ENCODE data around the gene MAPRE3. TPM values are rescaled to one million over a fixed set of nuclear protein-coding genes. Genes with fewer than 3 reads are reported as not detected.

Gene MAPRE3
- total and polyA plus RNA-seq, 2 donors (not counting 1 experiment from before 2014, with no cell fraction given), result 7.9 to 13.9 TPM

DNA sequence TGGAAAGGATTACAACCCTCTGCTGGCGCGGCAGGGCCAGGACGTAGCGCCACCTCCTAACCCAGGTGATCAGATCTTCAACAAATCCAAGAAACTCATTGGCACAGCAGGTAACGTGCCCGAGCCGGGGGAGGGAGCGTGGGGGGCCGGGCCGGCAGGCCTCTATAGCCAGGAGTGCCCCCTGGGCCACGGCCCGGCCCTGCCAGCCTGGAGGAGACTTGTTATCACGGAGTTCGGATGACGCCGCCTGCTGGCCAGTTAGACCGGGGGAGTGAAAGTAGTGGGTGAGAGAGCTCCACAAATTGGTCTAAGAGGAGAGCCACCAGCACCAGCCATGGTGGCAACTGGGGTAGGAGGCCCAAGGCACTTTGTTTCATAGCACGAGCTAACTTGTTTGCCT is 53.8 kb downstream of the MAPRE3 start:
- TF ChIP-seq, protein P1, sequence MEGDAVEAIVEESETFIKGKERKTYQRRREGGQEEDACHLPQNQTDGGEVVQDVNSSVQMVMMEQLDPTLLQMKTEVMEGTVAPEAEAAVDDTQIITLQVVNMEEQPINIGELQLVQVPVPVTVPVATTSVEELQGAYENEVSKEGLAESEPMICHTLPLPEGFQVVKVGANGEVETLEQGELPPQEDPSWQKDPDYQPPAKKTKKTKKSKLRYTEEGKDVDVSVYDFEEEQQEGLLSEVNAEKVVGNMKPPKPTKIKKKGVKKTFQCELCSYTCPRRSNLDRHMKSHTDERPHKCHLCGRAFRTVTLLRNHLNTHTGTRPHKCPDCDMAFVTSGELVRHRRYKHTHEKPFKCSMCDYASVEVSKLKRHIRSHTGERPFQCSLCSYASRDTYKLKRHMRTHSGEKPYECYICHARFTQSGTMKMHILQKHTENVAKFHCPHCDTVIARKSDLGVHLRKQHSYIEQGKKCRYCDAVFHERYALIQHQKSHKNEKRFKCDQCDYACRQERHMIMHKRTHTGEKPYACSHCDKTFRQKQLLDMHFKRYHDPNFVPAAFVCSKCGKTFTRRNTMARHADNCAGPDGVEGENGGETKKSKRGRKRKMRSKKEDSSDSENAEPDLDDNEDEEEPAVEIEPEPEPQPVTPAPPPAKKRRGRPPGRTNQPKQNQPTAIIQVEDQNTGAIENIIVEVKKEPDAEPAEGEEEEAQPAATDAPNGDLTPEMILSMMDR (conservative IDR thresholded peaks at IDR 0.05 in 1 of 2, IDR thresholded peaks at IDR 0.05 in 1 of 2; ENCODE audit: low read depth in 1 of 2, low read length in 2 of 2), result no peak
- no peak for TF ChIP-seq EZH2 (IDR thresholded peaks at IDR 0.05; ENCODE audit: low read length, missing control alignments)
- Histone ChIP-seq H3K27ac (ENCODE audit: insufficient read depth, low read length) (no peak overlapping the region), H3K9ac (ENCODE audit: insufficient read depth, low read length) (no peak overlapping the region), H3K36me3 (ENCODE audit: control insufficient read depth, insufficient read depth, low read length) (peaks cover 23% of the 10 kb centered on the region), H3K4me2 (ENCODE audit: extremely low read depth, insufficient read depth, low read length) (no peak overlapping the region), H3K79me2 (ENCODE audit: control insufficient read depth, insufficient read depth, low read length) (no peaks in the 10 kb centered on the region), H4K20me1 (ENCODE audit: control insufficient read depth, extremely low read depth, insufficient read depth, low read length) (no peaks in the 10 kb centered on the region), H3K4me1 (ENCODE audit: control insufficient read depth, extremely low read depth, insufficient read depth, low read length) (peaks cover 11% of the 10 kb centered on the region), H2AFZ (ENCODE audit: low read length) (no peak overlapping the region), H3K9me3 (ENCODE audit: control insufficient read depth, insufficient read depth, low read depth, low read length) (no peaks in the 10 kb centered on the region), H3K27me3 (ENCODE audit: control insufficient read depth, insufficient read depth, low read length) (no peaks in the 10 kb centered on the region), H3K4me3 (replicated peaks in 1 of 4; ENCODE audit: control extremely low read depth in 1 of 4, insufficient read depth in 1 of 4, low read depth in 3 of 4, low read length in 4 of 4) (no peak overlapping the region)
- no peak for DNase-seq (ENCODE audit: low read depth in 2 of 2)

DNA sequence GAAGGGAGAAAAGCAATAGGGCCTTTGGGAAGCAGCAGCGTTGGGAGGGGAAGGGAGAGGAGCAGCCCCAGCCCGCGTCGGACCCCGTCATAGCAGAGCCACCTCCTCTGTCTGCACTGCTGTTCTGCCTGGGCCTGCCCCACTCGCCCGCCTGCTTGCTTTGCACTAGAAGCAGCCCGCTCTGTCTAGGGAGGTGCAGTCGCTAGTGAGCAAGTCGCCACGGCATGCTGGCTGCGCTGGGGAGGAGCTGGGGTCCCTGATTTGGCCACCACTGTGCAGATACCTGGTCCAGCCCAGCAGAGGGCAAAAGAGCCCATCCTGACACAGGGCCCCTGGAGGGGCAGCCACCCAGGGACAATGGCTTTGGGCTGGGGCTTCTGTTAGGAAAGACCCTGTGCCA is 54.4 kb downstream of the MAPRE3 start:
- no peak overlapping the region for H3K9ac ChIP-seq (ENCODE audit: insufficient read depth, low read length)
- no peaks in the 10 kb centered on the region for H4K20me1 ChIP-seq (ENCODE audit: control insufficient read depth, extremely low read depth, insufficient read depth, low read length)
- no peak overlapping the region for H3K4me3 ChIP-seq (replicated peaks in 1 of 4; ENCODE audit: control extremely low read depth in 1 of 4, insufficient read depth in 1 of 4, low read depth in 3 of 4, low read length in 4 of 4)
- no peaks in the 10 kb centered on the region for H3K27me3 ChIP-seq (ENCODE audit: control insufficient read depth, insufficient read depth, low read length)
- H2AFZ ChIP-seq (ENCODE audit: low read length), result no peak overlapping the region
- H3K27ac ChIP-seq (ENCODE audit: insufficient read depth, low read length), result no peak overlapping the region
- H3K4me2 ChIP-seq (ENCODE audit: extremely low read depth, insufficient read depth, low read length), result no peak overlapping the region
- H3K36me3 ChIP-seq (ENCODE audit: control insufficient read depth, insufficient read depth, low read length), result peaks cover 25% of the 10 kb centered on the region
- no peak for DNase-seq (ENCODE audit: low read depth in 2 of 2)
- peaks cover 11% of the 10 kb centered on the region for H3K4me1 ChIP-seq (ENCODE audit: control insufficient read depth, extremely low read depth, insufficient read depth, low read length)
- no peaks in the 10 kb centered on the region for H3K79me2 ChIP-seq (ENCODE audit: control insufficient read depth, insufficient read depth, low read length)
- TF ChIP-seq, protein P1 (conservative IDR thresholded peaks at IDR 0.05 in 1 of 2, IDR thresholded peaks at IDR 0.05 in 1 of 2; ENCODE audit: low read depth in 1 of 2, low read length in 2 of 2), result no peak
- H3K9me3 ChIP-seq (ENCODE audit: control insufficient read depth, insufficient read depth, low read depth, low read length), result no peaks in the 10 kb centered on the region

DNA sequence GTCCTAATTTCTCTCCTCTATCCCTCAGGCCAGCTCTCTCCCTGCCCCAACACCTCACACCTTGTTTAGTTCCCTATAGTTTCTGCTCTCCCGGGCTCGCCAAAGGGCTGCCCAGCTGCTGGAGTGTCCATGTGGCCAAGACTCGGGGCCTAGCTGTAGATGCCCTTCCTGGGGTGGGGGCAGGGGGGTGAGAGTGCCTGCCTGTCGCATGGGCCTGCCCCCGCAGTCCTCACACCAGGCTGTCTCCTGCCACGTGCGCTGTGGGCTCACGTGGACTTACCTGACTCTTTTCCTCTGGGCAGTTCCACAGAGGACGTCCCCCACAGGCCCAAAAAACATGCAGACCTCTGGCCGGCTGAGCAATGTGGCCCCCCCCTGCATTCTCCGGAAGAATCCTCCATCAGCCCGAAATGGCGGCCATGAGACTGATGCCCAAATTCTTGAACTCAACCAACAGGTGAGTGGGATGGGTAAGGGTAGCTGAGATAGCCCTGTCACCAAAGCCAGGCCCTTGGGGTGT is 54.9 kb downstream of the MAPRE3 start:
- H3K27ac ChIP-seq (ENCODE audit: insufficient read depth, low read length), result no peak overlapping the region
- no peaks in the 10 kb centered on the region for H3K27me3 ChIP-seq (ENCODE audit: control insufficient read depth, insufficient read depth, low read length)
- peaks cover 2% of the 10 kb centered on the region for H3K79me2 ChIP-seq (ENCODE audit: control insufficient read depth, insufficient read depth, low read length)
- H3K4me1 ChIP-seq (ENCODE audit: control insufficient read depth, extremely low read depth, insufficient read depth, low read length), result peaks cover 9% of the 10 kb centered on the region
- no peak for TF ChIP-seq EZH2 (IDR thresholded peaks at IDR 0.05; ENCODE audit: low read length, missing control alignments)
- TF ChIP-seq, protein P1 (conservative IDR thresholded peaks at IDR 0.05 in 1 of 2, IDR thresholded peaks at IDR 0.05 in 1 of 2; ENCODE audit: low read depth in 1 of 2, low read length in 2 of 2), result no peak
- no peak for DNase-seq (ENCODE audit: low read depth in 2 of 2)
- H3K9ac ChIP-seq (ENCODE audit: insufficient read depth, low read length), result no peak overlapping the region
- H2AFZ ChIP-seq (ENCODE audit: low read length), result no peak overlapping the region
- H3K4me2 ChIP-seq (ENCODE audit: extremely low read depth, insufficient read depth, low read length), result no peak overlapping the region
- H3K4me3 ChIP-seq (replicated peaks in 1 of 4; ENCODE audit: control extremely low read depth in 1 of 4, insufficient read depth in 1 of 4, low read depth in 3 of 4, low read length in 4 of 4), result no peak overlapping the region
- H4K20me1 ChIP-seq (ENCODE audit: control insufficient read depth, extremely low read depth, insufficient read depth, low read length), result no peaks in the 10 kb centered on the region
- H3K9me3 ChIP-seq (ENCODE audit: control insufficient read depth, insufficient read depth, low read depth, low read length), result no peaks in the 10 kb centered on the region
- peaks cover 26% of the 10 kb centered on the region for H3K36me3 ChIP-seq (ENCODE audit: control insufficient read depth, insufficient read depth, low read length)

All from fibroblast of lung (primary cell).